HG03342 (cell line): ENCODE data around the gene PON3.

Experiments used
- ATAC-seq: cut with Tn5 transposase; IDR thresholded peaks from one replicate; pipeline ENCODE4 v1.9.1; 2021; ENCODE audit warnings: mild to moderate bottlenecking, moderate library complexity; ENCODE audit not compliant: unreplicated experiment

PON3 gene

DNA sequence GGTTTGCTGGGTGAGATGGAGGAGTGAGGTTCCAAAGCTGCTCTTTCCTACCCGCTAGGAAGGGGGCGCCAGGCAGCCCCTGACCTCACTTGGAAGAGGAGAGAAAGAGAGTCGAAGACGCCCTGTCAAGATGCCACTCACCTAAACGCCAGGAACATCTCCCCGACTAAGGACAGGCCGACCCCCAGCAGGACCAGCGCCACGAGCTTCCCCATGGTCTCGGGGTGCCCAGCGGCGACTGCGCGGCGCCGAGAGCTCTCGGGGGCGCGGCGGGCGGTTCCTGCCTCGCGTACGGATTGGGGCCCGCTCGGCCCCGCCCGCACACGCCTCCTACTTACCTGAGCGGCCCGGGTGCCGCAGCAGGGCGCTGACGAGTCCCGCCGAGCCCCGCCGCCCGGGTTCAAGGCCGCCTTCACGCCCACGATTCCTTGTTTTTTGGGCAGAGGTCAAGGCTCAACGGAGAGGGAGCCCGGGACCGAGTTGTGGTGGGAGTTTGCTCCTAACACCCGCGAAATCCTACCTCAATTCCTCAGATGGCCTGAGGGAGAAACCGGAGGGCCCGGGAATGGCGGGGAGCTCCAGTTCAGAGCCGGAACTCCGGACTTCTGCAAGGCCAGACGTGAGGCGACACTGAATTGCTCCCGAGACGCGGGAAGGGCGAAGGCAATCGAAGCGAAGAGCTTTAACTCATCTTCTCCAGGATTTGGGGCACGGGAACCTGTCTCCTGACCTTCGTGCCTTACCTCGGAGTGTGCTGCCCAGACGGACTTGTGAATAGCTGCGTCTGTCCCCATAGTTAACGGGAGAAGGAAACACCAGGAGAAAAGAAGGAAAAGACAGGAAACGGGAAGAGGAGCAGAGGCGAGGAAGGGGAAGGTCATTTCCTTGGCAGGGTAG, at the start of gene PON3:
TSS of gene PON3 (minus strand) at position 240 of the 897 bp plus-strand sequence. CDS start at position 215, 25 bp downstream.
- ATAC-seq: no peak

DNA sequence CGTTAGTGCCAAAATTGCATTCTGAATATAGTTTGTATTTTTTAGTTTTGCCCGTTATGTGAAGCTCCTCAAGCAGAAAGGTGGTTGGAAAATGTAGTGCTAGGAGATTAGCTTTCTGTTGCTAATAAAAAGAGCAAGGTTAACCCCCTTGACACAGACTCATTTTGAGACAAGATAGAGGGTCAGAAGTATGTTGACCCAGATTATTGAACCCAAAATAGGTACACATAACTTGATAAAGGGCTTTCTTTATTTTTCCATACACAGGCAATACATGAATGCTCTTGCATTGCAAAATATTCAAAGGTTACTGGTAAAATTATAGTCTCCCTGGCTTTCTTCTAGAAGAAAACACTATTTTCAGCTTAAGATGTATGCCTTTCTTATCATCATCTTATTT, 48.6 kb upstream of the PON3 start:
- no peak for ATAC-seq

DNA sequence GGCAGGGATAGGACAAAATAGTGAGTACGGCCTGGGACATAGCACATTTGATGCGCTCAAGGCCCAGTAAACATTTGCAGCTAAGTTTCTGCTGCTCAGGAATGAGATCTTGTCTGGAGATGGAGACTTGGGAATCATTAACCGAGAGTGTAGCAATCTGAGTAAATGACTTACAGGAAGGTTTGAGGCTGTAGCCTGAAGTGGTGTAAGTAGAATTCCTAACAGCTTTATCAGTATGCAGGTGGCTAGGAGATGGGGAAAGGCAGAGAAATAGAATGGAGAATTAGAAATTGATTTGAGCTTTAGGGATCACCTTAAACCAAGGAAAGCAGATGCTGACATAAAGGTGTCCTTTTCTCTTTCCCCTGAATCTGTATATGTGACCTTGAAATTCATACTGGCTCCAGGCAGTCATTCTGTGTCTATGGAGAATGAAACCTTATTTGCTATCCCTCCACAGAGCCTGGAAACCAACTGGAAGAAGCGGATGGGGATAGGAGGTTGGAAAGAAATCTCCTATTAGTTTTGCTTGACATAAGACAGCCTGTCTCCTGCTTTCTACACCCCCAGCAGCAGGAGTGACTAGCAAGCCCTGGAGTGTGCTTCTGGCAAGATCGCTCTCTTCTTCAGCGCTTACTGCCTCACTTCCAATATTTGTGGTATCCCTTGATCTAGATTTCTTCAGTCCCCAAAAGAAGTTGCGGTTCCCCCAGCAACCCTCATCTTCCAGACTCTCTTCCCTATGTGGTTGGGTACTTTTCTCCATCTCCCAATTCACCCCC, 45.1 kb upstream of the PON3 start:
- no peak for ATAC-seq

DNA sequence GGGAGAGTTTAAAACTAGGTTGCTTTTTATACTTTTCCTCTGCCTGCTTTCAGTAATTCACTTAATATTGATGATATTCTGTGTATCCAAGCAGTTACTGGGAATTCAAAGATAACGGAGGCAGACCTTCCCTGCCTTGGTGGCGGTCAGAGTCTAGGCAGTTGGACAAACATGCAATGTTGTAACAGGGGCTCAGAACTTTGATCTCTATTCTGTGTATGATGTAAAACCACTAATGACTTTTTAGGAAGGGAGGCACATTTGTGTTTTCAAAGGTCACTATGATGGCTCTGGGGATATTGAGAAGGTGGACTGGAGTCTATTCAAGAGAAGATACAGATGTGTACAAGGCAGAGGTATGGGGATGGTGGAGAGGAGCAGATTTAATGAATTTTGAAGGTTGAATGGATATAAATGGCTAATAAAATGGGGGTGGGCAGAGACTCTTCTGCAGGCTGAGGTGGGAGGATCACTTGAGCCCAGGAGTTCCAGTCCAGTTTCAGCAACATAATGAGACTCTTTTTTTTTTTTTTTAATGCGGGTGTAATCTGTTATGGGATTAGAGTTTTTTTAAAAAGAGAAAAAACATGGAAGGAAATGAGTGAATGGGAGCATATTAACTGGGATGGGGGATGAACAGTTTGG, 44.3 kb upstream of the PON3 start:
- no peak for ATAC-seq

DNA sequence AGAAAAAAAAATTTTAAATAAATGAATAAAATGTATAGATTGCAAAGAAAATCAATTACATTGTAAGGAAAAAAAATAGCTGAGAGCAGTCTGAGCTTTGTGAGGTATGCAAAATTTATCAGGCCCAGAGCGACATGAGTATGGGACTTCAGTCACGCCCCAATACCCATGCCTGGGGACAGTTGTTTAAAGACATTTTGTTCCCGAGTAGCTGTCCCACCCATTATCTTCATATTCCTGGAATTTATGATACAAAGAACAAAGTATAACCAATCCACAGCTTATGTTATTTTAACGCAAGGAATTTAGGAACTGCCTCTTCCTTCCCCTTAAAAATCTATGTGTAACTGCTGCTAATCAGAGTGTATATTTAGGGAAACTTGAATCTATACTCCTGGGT, 40.2 kb upstream of the PON3 start:
- no peak for ATAC-seq

DNA sequence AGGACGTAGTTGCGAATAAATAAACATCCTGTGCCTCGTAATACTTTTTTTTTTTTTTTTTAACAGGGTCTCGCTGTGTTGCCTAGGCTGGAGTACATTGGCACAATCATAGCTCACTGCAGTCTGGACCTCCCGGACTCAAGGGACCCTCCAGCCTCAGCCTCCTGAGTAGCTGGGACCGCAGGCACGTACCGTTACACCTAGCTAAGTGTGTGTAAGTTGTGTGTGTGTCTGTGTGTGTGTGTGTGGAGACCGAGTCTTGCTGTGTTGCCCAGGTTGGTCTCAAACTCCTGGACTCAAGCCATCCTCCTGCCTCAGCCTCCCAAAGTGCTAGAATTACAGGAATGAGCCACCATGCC, 39.2 kb upstream of the PON3 start:
- ATAC-seq: no peak

DNA sequence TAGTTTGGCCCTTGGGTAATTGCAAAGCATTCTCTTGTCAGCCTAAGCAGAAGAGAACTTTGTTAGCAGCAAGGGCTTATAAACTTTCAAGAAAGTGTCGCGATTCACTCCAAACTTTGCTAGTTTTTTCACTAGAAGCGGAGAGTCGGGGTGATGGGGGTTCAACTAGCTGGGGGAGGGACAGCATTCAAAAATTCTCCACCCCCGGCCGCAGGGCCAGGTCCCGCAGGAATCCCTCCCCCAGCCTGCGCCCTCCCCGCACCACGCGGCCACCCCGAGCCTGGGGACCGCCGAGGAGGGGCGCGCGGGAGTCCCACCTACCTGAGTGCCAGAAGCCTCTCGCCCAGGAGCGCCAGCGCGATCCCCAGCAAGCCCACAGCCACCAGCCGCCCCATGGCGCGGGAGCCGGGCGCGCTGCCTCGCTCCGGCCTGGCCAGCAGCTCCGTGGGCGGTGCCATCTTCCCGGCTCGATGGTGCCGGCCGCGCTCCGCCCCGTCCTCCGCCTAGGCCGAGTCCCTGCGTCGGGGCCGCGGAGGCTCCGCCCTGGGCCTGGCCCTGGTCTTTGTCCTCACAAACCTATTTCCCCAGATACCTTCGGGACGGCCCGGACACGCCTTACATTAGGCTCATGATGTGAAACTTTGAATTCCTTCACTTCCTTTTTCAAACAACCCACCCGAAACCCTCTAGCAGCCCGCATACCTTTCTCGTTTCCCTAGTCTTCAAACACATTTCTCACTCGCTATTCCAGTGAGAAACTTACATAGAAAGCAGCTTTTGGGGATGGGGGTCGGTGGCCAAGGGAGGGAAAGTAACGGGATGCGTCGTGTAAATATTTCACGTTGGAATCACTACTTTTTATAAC, 38.6 kb upstream of the PON3 start, which contains the start of gene PON2:
TSS of gene PON2 (minus strand) at position 472 of the 865 bp plus-strand sequence. CDS start at position 395, 77 bp downstream.
- peak; percentile 97 for ATAC-seq

DNA sequence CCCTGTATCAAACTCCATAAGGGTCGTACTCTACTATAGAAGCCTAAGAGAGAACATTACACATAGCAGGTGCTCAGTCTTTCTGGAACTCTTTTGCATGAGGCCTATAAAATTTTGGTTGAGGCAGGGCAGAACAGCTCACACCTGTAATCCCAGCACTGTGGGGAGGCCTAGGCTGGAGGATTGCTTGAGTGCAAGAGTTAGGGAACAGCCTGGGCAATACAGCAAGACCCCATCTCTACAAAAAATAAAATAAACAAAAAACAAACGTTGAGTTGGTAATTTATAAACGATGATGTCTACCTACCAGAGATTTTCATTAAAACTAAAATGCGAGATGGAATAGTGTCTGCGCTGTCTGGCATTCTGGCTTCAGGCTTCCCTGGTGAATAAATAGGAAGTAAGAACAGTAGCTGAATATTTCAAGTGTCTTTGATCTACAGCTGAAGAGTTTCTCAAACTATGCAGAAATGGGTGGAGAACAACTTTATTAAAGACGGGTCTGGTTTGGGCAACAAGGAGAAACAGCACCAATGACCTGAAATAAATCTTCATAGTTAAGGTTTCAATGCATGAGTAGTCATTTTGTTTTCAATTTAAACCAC, 37.9 kb upstream of the PON3 start:
- no peak for ATAC-seq

DNA sequence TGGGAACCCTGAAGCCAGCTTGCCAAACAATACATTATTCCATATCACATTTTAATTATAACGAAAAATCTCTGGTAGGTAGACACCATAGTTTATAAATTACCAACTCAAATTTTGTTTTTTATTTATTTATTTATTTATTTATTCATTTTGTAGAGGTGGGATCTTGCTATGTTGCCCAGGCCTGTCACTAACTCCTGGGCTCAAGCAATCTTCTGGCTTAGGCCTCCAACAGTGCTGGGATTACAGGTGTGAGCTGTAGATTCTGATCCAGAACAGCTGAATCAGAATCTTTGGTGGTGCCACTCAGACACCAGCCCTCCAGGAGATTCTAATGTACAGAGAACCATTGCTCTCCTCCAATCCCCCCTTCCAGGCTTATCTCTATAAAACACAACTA, 37.0 kb upstream of the PON3 start:
- no peak for ATAC-seq

DNA sequence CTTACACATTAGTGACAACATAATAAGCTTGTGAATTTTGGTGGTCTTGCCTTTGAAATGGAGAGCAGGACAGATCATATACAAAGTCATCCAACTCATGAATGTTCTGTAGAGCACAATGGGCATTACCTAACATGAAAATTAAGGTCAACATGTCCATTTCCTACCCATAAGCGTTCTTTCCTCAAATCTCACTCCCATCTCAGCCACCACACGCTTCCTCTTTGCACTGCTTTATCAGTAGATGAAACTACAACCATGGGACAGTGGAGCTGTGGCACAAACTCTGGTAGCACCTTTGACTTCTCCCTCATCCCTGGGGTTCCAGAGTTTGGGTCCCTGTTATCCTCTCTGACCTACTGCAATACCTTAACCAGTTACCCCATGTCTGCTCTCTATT, 36.4 kb upstream of the PON3 start:
- ATAC-seq: no peak

DNA sequence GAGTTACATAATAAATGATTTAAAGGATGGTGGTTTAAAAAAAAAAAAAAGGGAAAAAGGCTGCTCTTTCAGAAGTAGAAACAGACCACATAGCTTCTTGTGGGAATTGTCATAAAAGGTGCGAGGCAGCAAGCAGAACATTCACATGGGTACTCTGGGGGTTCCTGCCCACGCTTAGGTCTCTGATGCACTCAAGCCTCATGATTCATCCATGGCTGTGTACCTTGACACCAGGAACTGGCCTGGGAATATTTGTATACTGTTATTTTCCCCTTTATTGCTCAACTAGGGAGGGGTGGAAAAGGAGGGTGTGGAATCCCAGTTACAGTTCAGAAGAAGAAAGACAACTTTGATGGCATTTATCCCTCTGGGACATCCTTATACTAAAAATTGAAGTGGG, 34.7 kb upstream of the PON3 start:
- no peak for ATAC-seq

DNA sequence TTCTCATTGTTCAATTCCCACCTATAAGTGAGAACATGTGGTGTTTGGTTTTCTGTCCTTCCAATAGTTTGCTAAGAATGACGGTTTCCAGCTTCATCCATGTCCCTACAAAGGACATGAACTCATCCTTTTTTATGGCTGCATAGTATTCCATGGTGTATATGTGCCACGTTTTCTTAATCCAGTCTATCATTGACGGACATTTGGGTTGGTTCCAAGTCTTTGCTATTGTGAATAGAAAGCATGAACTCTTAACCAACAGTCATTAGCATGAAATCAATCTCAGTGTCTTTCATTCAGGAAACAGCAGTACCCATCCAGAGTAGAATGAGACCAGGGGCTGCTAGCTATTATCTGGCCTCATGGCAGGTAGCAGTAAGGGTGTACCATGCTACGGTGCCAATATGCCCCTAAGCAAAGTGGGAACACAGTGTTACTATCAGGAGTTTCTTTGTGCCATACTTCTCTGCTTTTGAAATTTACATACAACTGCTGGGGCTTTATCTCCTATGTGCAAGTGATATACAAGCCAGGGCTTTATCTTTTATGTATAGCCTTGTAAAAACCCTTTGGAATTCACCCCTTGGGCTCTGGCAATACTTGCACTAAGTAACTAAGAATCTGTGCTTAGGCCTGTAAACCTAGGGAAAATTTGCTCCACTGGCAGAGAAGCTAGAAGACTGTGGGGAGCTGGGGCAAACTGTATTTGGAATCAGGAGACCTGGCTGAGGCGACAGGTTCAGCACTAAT, 33.2 kb upstream of the PON3 start:
- no peak for ATAC-seq

DNA sequence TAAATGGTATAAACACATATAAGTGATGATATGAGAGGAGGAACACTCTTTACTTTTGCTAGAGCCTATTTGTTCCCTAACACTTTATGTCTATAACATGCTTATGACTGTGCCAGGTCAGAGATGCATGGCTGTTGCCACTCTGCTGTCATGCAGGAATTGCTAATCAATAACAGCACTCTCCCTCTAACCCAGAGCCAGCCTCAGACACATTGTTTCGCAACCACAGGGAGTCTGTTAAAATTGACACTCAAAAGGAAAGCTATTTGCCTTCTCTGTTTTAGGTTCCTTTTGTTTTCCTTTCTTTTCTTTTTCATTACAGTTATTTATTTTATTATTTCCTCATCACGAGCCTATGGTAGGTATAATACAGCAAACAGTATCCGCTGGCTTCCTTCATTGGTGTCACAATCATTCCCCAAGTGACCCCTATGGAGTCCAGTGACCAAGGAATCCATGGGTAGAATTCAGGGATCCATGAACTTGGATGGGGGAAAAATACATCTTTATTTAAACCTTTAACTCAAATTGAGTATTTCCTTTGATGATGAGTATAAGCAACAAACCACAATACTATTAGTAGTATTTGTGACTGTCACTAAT, 31.8 kb upstream of the PON3 start:
- ATAC-seq: no peak

DNA sequence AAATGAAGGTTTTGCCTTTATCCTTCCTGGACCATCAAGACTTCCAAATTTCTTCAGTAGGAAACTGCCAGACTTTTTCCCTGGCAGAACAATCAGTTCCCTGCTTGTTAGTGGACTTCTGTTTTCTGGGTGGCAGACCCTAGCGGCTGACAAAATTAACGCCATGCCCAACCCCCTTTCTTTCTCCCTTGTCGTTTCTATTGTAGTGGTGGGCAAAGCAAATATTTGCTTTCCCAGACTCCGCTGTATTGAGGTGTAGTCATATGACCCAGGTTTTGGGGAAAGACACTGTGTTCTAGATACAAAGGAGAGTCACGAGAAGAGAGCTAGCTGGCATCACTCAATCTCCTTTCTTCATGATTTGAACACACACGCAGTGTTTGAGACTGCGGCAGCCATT, 31.0 kb upstream of the PON3 start:
- no peak for ATAC-seq

DNA sequence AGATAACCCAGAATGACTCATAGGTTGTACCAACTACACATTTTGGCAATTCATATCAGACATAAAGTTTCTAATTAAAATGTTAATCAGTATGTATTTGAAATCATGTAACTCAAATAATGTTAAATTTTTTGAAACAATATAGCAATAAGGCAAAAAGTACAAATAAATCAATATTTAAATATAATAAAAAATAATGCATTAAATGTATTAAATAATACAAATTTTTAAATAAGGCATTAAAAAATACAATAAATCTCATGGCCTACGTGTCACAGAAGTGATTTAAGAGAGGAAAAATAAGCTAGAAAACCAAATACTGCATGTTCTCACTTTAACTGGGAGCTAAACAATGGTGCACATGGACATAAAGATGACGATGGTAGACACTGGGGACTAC, 29.5 kb upstream of the PON3 start:
- ATAC-seq: no peak

DNA sequence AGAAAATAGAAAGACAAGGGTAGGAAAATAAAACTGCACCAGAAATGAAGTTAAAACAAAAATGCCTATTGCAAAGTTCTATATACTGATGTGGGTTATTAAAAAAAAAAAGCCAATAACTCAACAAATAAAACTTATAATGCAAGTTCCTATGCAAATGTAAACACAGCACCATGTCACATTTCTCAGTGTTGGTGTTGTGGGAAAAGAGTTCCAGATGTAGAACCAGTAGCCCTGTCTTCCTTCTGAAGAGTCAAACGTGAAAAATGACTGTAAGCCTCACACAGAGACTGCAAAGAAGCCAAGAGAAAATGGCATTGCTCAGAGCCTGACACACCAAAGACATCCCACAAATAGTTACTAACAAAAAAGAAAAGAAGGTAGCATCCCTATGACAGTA, 28.5 kb upstream of the PON3 start:
- no peak for ATAC-seq

DNA sequence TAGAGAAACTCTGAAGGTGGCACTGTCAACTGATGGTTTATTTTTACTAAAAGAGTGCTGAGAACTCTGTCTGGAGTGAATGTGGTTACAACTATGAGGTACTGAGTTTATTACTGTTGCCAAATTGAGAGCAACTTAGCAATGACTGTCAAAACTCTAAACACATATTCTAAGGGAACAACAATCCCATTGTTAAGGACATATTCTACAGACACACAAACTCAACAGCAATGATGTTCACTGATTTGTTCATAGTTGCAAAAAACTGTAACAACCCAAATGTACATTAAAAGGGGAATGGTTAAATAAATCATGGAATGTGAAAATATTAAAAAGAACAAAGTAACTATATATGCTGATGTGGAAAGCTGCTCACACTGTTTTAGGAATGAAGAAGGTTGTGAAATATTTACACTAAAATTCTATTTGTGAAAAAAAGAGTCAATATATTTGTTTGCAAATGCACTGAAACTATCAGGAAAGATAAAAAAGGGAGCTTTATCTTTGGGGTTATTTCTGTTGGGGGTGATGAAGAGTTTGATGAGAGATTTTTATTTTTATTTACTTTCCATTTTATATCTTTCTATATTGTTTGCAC, 25.8 kb upstream of the PON3 start:
- no peak for ATAC-seq

DNA sequence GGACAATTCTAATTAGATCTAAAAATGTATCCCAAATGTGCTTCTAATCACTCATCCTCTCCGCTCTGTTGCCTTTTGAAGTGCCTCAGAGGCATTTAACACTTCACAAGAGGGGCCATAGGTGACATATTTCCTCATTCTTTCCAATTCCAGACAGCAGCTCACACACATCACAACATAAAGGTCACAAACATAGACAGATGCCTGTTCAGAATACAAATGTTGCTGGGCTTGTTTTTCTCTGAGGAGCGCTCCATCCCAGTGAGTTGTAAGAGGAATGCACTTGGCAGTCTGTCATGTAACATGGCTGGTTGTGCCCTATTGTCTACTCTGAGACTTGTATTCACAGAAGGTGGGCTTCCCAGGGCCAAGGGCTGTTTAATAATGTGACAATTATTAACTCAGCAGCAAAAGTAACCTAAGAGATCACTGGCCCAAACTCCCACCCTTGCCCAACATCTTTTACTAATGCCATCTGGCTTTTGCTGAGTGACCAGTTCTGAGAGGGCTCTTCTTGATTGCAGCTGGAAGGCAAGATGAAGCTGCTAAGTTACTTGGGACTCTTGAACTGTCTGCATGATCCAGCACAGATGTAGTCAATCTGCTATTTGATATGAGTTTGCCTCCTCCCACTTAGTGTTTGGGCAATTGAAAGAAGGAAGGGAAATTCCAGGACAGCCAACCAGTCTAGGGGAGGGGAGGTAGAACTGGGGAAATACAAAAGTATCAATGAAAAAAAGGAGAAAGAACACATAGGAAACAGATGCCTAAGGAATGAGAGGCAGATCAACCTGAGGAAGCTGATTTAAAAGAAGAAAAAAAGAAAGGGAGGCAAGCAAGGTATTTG, 25.0 kb upstream of the PON3 start:
- no peak for ATAC-seq
